CD4-positive, alpha-beta T cell treated with Interleukin-17A for 4 hours (primary cell): Measurements from ENCODE around the gene RASGEF1C.
"Not testable (repeated sequence)": the region's sequence is repeated elsewhere in the genome, so short reads cannot be mapped to it uniquely, and the experiment has no call there.

Experiments used
- DNase-seq: peaks from one replicate; pipeline ENCODE4 v3.0.0-alpha.2; 2020; ENCODE audit warnings: mixed read lengths

The RASGEF1C gene

GRCh38 chr5:180210961-180211760 lies 2.1 kb upstream of the RASGEF1C start:
- no peak for DNase-seq

- DNase-seq: not testable (repeated sequence)
Observed at GRCh38 chr5:180210077-180210476, 1.1 kb upstream of the RASGEF1C start.

GRCh38 chr5:180208435-180209081 lies 453 bp downstream of the RASGEF1C start:
- DNase-seq: no peak

- DNase-seq: no peak
Observed at GRCh38 chr5:180208038-180208434, 975 bp downstream of the RASGEF1C start.

- DNase-seq: no peak
Observed at GRCh38 chr5:180207593-180207992, 1.4 kb downstream of the RASGEF1C start.

GRCh38 chr5:180206993-180207392 lies 2.0 kb downstream of the RASGEF1C start:
- no peak for DNase-seq

GRCh38 chr5:180205916-180206315 lies 3.1 kb downstream of the RASGEF1C start:
- DNase-seq: no peak

GRCh38 chr5:180204276-180204819 lies 4.7 kb downstream of the RASGEF1C start:
- no peak for DNase-seq

- DNase-seq: no peak
Observed at GRCh38 chr5:180202939-180203573, 6.0 kb downstream of the RASGEF1C start.

GRCh38 chr5:180201051-180201987 lies 7.7 kb downstream of the RASGEF1C start:
- peak; percentile 15 for DNase-seq

- DNase-seq: no peak
Observed at GRCh38 chr5:180199390-180199789, 9.6 kb downstream of the RASGEF1C start.

GRCh38 chr5:180198208-180198607 lies 10.8 kb downstream of the RASGEF1C start:
- DNase-seq: no peak

- DNase-seq: no peak
Observed at GRCh38 chr5:180197016-180197702, 11.9 kb downstream of the RASGEF1C start.

GRCh38 chr5:180194410-180195345 lies 14.3 kb downstream of the RASGEF1C start:
- DNase-seq: no peak

GRCh38 chr5:180193749-180194375 lies 15.1 kb downstream of the RASGEF1C start:
- no peak for DNase-seq

GRCh38 chr5:180191716-180192115 lies 17.3 kb downstream of the RASGEF1C start:
- no peak for DNase-seq

- DNase-seq: no peak
Observed at GRCh38 chr5:180187767-180188166, 21.2 kb downstream of the RASGEF1C start.

- no peak for DNase-seq
Observed at GRCh38 chr5:180180846-180181245, 28.2 kb downstream of the RASGEF1C start.

- no peak for DNase-seq
Observed at GRCh38 chr5:180180421-180180820, 28.6 kb downstream of the RASGEF1C start.
